ENCODE data around the gene PTPRA. TPM values are rescaled to one million over a fixed set of nuclear protein-coding genes. Genes with fewer than 3 reads are reported as not detected.

PTPRA gene
- total RNA-seq, 2 donors from 2014 or later = 52.4 to 58.7 TPM

DNA sequence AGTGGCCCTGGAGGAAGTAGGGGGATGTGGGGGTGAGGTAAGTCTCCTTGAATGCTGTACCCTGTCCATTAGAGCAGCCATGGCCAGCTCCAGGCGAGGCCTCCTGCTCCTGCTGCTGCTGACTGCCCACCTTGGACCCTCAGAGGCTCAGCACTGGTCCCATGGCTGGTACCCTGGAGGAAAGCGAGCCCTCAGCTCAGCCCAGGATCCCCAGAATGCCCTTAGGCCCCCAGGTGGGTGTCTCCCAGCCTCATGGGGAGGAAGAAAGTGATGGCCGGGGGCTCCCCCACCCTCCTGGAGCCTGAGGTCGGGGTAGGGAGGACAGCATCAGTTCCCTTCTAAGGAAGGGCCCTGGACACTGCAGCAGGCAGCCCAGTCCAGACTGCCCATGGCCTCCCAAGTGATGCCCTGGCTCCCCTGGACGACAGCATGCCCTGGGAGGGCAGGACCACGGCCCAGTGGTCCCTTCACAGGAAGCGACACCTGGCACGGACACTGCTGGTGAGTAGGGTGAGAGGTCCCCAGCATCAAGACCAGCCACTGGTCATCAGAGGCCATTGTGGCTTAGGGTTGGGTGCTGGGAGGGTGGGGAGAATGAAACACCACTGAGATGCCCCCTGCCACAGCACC lies 171.2 kb downstream of the PTPRA start:
- no peak overlapping the region for H3K27ac Mint-ChIP-seq
- H3K27me3 Mint-ChIP-seq (ENCODE audit: insufficient read depth) = no peaks in the 10 kb centered on the region
- H3K27me3 ChIP-seq (ENCODE audit: control insufficient read depth, insufficient read depth, low read length, poor library complexity, severe bottlenecking) = no peaks in the 10 kb centered on the region
- H3K9me3 ChIP-seq (ENCODE audit: control insufficient read depth, low read length) = no peaks in the 10 kb centered on the region
- H3K4me1 ChIP-seq (ENCODE audit: control insufficient read depth, insufficient read depth, low read length) = peaks cover 3% of the 10 kb centered on the region
- peak overlapping the region; percentile 90 for H3K4me3 Mint-ChIP-seq
- DNase-seq = no peak
- WGBS, 2 experiments (ENCODE audit: insufficient coverage in 1 of 2, insufficient read length in 1 of 2) = 90 to 100% methylated on average over 4 to 8 of the region's 8 CpGs
- peaks cover 23% of the 10 kb centered on the region for H3K4me1 Mint-ChIP-seq
- no peak overlapping the region for H3K9ac ChIP-seq (ENCODE audit: extremely low read depth, low read length, poor library complexity, severe bottlenecking)
- no peaks in the 10 kb centered on the region for H3K9me3 Mint-ChIP-seq
- no peak overlapping the region for H3K4me3 ChIP-seq (ENCODE audit: low read length)
- peaks cover 38% of the 10 kb centered on the region for H3K36me3 Mint-ChIP-seq (ENCODE audit: low read depth)
- no peak overlapping the region for H3K27ac ChIP-seq (ENCODE audit: low read depth, low read length)
- TF ChIP-seq, protein P1, sequence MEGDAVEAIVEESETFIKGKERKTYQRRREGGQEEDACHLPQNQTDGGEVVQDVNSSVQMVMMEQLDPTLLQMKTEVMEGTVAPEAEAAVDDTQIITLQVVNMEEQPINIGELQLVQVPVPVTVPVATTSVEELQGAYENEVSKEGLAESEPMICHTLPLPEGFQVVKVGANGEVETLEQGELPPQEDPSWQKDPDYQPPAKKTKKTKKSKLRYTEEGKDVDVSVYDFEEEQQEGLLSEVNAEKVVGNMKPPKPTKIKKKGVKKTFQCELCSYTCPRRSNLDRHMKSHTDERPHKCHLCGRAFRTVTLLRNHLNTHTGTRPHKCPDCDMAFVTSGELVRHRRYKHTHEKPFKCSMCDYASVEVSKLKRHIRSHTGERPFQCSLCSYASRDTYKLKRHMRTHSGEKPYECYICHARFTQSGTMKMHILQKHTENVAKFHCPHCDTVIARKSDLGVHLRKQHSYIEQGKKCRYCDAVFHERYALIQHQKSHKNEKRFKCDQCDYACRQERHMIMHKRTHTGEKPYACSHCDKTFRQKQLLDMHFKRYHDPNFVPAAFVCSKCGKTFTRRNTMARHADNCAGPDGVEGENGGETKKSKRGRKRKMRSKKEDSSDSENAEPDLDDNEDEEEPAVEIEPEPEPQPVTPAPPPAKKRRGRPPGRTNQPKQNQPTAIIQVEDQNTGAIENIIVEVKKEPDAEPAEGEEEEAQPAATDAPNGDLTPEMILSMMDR (conservative IDR thresholded peaks at IDR 0.05) = no peak
- H3K36me3 ChIP-seq (ENCODE audit: control insufficient read depth, insufficient read depth, low read length) = peaks cover 33% of the 10 kb centered on the region

DNA sequence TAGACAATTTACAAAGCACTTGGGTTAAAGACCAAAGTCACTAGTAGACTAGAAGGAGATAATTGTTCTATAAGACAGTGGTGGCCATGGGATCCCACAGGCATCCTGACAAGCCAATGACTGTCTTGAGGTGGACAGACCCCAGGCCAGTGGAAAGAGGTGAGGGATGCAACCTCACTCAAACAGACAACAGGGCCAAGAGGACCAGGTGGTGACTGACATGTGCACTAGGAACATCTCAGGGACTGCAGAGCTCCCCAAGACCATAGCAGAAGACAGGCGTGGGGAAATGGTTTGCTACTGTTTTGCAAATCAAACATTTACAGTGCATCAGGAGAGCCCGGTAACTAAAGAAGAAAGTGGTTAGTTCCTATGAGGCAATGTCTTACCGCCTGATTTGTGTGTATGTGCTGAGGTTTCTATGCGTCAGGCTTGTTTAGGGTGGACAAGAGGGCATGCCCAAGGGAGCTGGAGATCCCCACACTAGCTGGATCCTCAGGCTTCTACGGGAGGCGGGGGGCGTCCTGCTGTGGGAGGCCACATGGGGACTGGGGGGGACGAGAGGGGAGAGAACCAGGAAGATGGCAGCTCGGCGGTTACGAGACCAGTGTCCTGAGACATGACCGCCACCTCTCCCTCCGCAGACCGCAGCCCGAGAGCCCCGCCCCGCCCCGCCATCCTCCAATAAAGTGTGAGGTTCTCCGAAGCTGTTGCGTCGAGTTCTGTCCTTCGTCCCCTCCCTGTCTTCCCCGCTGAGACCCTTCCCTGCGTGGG lies 171.9 kb downstream of the PTPRA start:
- WGBS, 2 experiments (ENCODE audit: insufficient coverage in 1 of 2, insufficient read length in 1 of 2) = 9 to 18% methylated on average over 17 to 24 of the region's 24 CpGs
- peaks cover 3% of the 10 kb centered on the region for H3K4me1 ChIP-seq (ENCODE audit: control insufficient read depth, insufficient read depth, low read length)
- H3K36me3 Mint-ChIP-seq (ENCODE audit: low read depth) = peaks cover 39% of the 10 kb centered on the region
- no peaks in the 10 kb centered on the region for H3K27me3 ChIP-seq (ENCODE audit: control insufficient read depth, insufficient read depth, low read length, poor library complexity, severe bottlenecking)
- no peaks in the 10 kb centered on the region for H3K9me3 ChIP-seq (ENCODE audit: control insufficient read depth, low read length)
- peak overlapping the region; percentile 33 for H3K27ac Mint-ChIP-seq
- peak overlapping the region; percentile 90 for H3K4me3 Mint-ChIP-seq
- H3K4me1 Mint-ChIP-seq = peaks cover 23% of the 10 kb centered on the region
- no peak for DNase-seq
- H3K9me3 Mint-ChIP-seq = no peaks in the 10 kb centered on the region
- TF ChIP-seq, protein P1 (conservative IDR thresholded peaks at IDR 0.05) = no peak
- H3K27ac ChIP-seq (ENCODE audit: low read depth, low read length) = no peak overlapping the region
- peak overlapping the region; percentile 95 for H3K4me3 ChIP-seq (ENCODE audit: low read length)
- H3K36me3 ChIP-seq (ENCODE audit: control insufficient read depth, insufficient read depth, low read length) = peaks cover 32% of the 10 kb centered on the region
- H3K27me3 Mint-ChIP-seq (ENCODE audit: insufficient read depth) = no peaks in the 10 kb centered on the region
- H3K9ac ChIP-seq (ENCODE audit: extremely low read depth, low read length, poor library complexity, severe bottlenecking) = peak overlapping the region; percentile 66

DNA sequence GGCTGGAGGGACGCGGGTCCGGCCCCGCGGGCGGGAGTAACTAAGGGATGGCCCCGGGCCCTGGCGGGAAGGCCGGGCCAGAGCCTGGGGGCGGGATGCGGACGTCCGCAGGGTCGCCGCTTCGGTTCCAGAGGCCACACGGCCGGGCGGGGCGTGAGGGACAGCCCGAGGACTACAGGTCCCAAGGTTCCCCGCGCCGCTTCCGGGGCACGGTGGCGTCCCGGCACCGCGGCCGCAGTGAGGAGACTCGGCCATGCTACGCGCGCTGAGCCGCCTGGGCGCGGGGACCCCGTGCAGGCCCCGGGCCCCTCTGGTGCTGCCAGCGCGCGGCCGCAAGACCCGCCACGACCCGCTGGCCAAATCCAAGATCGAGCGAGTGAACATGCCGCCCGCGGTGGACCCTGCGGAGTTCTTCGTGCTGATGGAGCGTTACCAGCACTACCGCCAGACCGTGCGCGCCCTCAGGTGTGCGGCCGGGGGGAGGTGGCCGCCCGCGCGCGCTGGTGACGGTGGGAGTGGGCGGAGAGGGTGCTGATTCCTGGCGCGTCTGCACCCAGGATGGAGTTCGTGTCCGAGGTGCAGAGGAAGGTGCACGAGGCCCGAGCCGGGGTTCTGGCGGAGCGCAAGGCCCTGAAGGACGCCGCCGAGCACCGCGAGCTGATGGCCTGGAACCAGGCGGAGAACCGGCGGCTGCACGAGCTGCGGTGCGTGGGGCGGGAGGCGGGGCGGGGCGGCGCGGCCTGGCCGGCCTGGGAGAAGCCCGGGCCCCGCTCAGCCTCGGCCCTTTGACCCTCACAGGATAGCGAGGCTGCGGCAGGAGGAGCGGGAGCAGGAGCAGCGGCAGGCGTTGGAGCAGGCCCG lies 172.8 kb downstream of the PTPRA start, which contains the start of gene MRPS26:
Gene MRPS26, plus strand, starts transcription at position 237 of the 861 bp plus-strand sequence. Its CDS starts 17 bp downstream, at position 254.
- peak within 1 kb of the TSS; percentile 66 for H3K9ac ChIP-seq (ENCODE audit: extremely low read depth, low read length, poor library complexity, severe bottlenecking)
- Mint-ChIP-seq H3K4me3 (peak within 1 kb of the TSS; percentile 90), H3K27ac (peak within 1 kb of the TSS; percentile 48), H3K9me3 (no peaks in the 10 kb centered on the region), H3K36me3 (ENCODE audit: low read depth) (peaks cover 38% of the 10 kb centered on the region), H3K4me1 (peaks cover 23% of the 10 kb centered on the region), H3K27me3 (ENCODE audit: insufficient read depth) (no peaks in the 10 kb centered on the region)
- 0% methylated on average over 41 to 104 of the region's 104 CpGs for WGBS, 2 experiments (ENCODE audit: insufficient coverage in 1 of 2, insufficient read length in 1 of 2)
- peak; percentile 97 for DNase-seq
- H3K36me3 ChIP-seq (ENCODE audit: control insufficient read depth, insufficient read depth, low read length) = peaks cover 25% of the 10 kb centered on the region
- peak within 1 kb of the TSS; percentile 95 for H3K4me3 ChIP-seq (ENCODE audit: low read length)
- no peaks in the 10 kb centered on the region for H3K27me3 ChIP-seq (ENCODE audit: control insufficient read depth, insufficient read depth, low read length, poor library complexity, severe bottlenecking)
- TF ChIP-seq, protein P1 (conservative IDR thresholded peaks at IDR 0.05) = no peak
- H3K4me1 ChIP-seq (ENCODE audit: control insufficient read depth, insufficient read depth, low read length) = peaks cover 3% of the 10 kb centered on the region
- no peaks in the 10 kb centered on the region for H3K9me3 ChIP-seq (ENCODE audit: control insufficient read depth, low read length)
- no peak within 1 kb of the TSS for H3K27ac ChIP-seq (ENCODE audit: low read depth, low read length)

All from endodermal cell (in vitro differentiated cells).